GM23338 (cell line): Measurements from ENCODE around the gene MYH10. TPM values are rescaled to one million over a fixed set of nuclear protein-coding genes. Genes with fewer than 3 reads are reported as not detected.
"Not testable (repeated sequence)": the region's sequence is repeated elsewhere in the genome, so short reads cannot be mapped to it uniquely, and the experiment has no call there.

Experiments used
- ATAC-seq: fragments of 200-7000 bp; cut with Tn5 transposase; 3 replicates; pipeline ENCODE4 v1.9.1; 2020
- DNase-seq: peaks from one replicate; pipeline ENCODE4 v3.0.0-alpha.2; 2015; ENCODE audit warnings: low spot score
- H2AFZ ChIP-seq: fragments of 200-600 bp; sonication (generic); 2 replicates; pipeline ENCODE4 v1.8.0; 2016; ENCODE audit warnings: antibody characterized with exemption, mild to moderate bottlenecking, moderate library complexity
- H3F3A ChIP-seq: fragments of 200-600 bp; sonication (generic); replicated peaks from 2 replicates; pipeline ENCODE4 v1.8.0; 2017; ENCODE audit warnings: antibody characterized with exemption, mixed run types, low read depth
- H3K27ac ChIP-seq: fragments of 200-600 bp; sonication (generic); 2 replicates; pipeline ENCODE4 v1.6.1; 2016; ENCODE audit warnings: low read depth
- H3K27me3 ChIP-seq: fragments of 200-600 bp; sonication (generic); 2 replicates; pipeline ENCODE4 v1.8.0; 2016; ENCODE audit warnings: mild to moderate bottlenecking, mixed run types, moderate library complexity; ENCODE audit not compliant: insufficient read depth
- H3K36me3 ChIP-seq: fragments of 200-600 bp; sonication (generic); 2 replicates; pipeline ENCODE4 v1.8.0; 2016; ENCODE audit warnings: mild to moderate bottlenecking; ENCODE audit not compliant: insufficient read depth
- H3K4me1 ChIP-seq: fragments of 200-600 bp; sonication (generic); 2 replicates; pipeline ENCODE4 v1.8.0; 2016; ENCODE audit warnings: mild to moderate bottlenecking, moderate library complexity; ENCODE audit not compliant: insufficient read depth
- H3K4me2 ChIP-seq: fragments of 200-600 bp; sonication (generic); 2 replicates; pipeline ENCODE4 v1.7.1; 2017; ENCODE audit warnings: mixed run types
- H3K4me3 ChIP-seq: fragments of 200-600 bp; sonication (generic); 2 replicates; pipeline ENCODE4 v1.6.1; 2016; ENCODE audit warnings: mixed run types
- H3K79me2 ChIP-seq: fragments of 200-600 bp; sonication (generic); replicated peaks from 2 replicates; pipeline ENCODE4 v1.8.0; 2017; ENCODE audit warnings: mild to moderate bottlenecking; ENCODE audit not compliant: insufficient read depth
- H3K9me2 ChIP-seq: fragments of 200-600 bp; sonication (generic); 2 replicates; pipeline ENCODE4 v1.8.0; 2017; ENCODE audit not compliant: insufficient read depth
- H4K20me1 ChIP-seq: fragments of 200-600 bp; sonication (generic); replicated peaks from 2 replicates; pipeline ENCODE4 v1.8.0; 2017; ENCODE audit warnings: mild to moderate bottlenecking; ENCODE audit not compliant: insufficient read depth
- H3K27ac Mint-ChIP-seq: 2 replicates; pipeline ENCODE4 v1.8.0; 2020; ENCODE audit warnings: inconsistent platforms, mild to moderate bottlenecking, moderate library complexity, mixed read lengths
- H3K27me3 Mint-ChIP-seq: 3 replicates; pipeline ENCODE4 v1.8.0; 2022; ENCODE audit warnings: low read depth, mild to moderate bottlenecking, moderate library complexity, mixed read lengths, inconsistent platforms; ENCODE audit not compliant: insufficient read depth, poor library complexity
- H3K36me3 Mint-ChIP-seq: 3 replicates; pipeline ENCODE4 v1.8.0; 2021; ENCODE audit warnings: low read depth, mild to moderate bottlenecking, inconsistent platforms, moderate library complexity, mixed read lengths
- H3K4me1 Mint-ChIP-seq: 3 replicates; pipeline ENCODE4 v1.8.0; 2020; ENCODE audit warnings: mild to moderate bottlenecking, inconsistent platforms, mixed read lengths
- H3K4me3 Mint-ChIP-seq: 3 replicates; pipeline ENCODE4 v1.8.0; 2021; ENCODE audit warnings: moderate library complexity, mild to moderate bottlenecking, inconsistent platforms, mixed read lengths
- H3K9me3 Mint-ChIP-seq: 3 replicates; pipeline ENCODE4 v1.8.0; 2020; ENCODE audit warnings: moderate library complexity, mild to moderate bottlenecking, inconsistent platforms, mixed read lengths
- CREB1 ChIP-seq: fragments of 250-450 bp; sonication (Bioruptor Pico); IDR thresholded peaks from 2 replicates; pipeline ENCODE4 v1.5.0; 2020; ENCODE audit warnings: low read depth, mild to moderate bottlenecking, moderate library complexity
- ETS1 ChIP-seq: IDR thresholded peaks from 2 replicates; pipeline ENCODE4 v1.6.1; 2016; ENCODE audit warnings: antibody characterized with exemption
- EZH2 ChIP-seq: fragments of 200-600 bp; sonication (generic); IDR thresholded peaks from one replicate; pipeline ENCODE4 v1.8.0; 2017; ENCODE audit warnings: antibody characterized with exemption, mild to moderate bottlenecking, low read depth; ENCODE audit not compliant: unreplicated experiment
- EZH2phosphoT487 ChIP-seq: fragments of 200-600 bp; sonication (generic); IDR thresholded peaks from one replicate; pipeline ENCODE4 v1.8.1; 2018; ENCODE audit warnings: antibody characterized with exemption; ENCODE audit not compliant: unreplicated experiment
- JUNB ChIP-seq: IDR thresholded peaks from one replicate; pipeline ENCODE4 v1.6.1; 2016; ENCODE audit warnings: antibody characterized with exemption; ENCODE audit not compliant: unreplicated experiment
- NANOG ChIP-seq: IDR thresholded peaks from 2 replicates; pipeline ENCODE4 v1.6.1; 2016; ENCODE audit warnings: antibody characterized with exemption, borderline replicate concordance
- POLR2AphosphoS5 ChIP-seq: IDR thresholded peaks from 2 replicates; pipeline ENCODE4 v1.6.1; 2016; ENCODE audit warnings: antibody characterized with exemption, low read depth
- REST ChIP-seq: IDR thresholded peaks from one replicate; pipeline ENCODE4 v1.6.1; 2018; ENCODE audit warnings: antibody characterized with exemption; ENCODE audit not compliant: unreplicated experiment
- STAT1 ChIP-seq: IDR thresholded peaks from one replicate; pipeline ENCODE4 v1.6.1; 2016; ENCODE audit warnings: antibody characterized with exemption; ENCODE audit not compliant: unreplicated experiment
- ZNF114 ChIP-seq: fragments of 250-450 bp; sonication (Bioruptor Pico); IDR thresholded peaks from 2 replicates; pipeline ENCODE4 v1.5.0; 2020; ENCODE audit warnings: mild to moderate bottlenecking, moderate library complexity
- polyA plus RNA-seq: library from polyadenylated mRNA; unstranded; fragments of >200 nt; fragmentation: Nextera tagmentation; extraction: Ambion mirVana; gene quantifications from 2 replicates; pipeline ENCODE4 v1.2.1, GENCODE V29; 2016
- total RNA-seq: library from RNA; depleted of rRNA; stranded (reverse); fragments of >200 nt; shearing (Covaris generic); gene quantifications from 2 replicates; pipeline ENCODE4 v1.2.3, GENCODE V29; 2014
- TF ChIP-seq, protein P1 (sequence below), 2 experiments: fragments of 200-600 bp in 1 of 2; sonication (generic) in 1 of 2; conservative IDR thresholded peaks; 2 replicates each; pipeline versions ENCODE4 v1.5.1 to v1.6.1; 2016 to 2017; ENCODE audit warnings: antibody characterized with exemption in 2 of 2, low read depth in 2 of 2, mild to moderate bottlenecking in 2 of 2, moderate library complexity in 1 of 2

Gene MYH10
- total and polyA plus RNA-seq, 2 experiments from 2014 or later, result 89.5 to 230 TPM

DNA sequence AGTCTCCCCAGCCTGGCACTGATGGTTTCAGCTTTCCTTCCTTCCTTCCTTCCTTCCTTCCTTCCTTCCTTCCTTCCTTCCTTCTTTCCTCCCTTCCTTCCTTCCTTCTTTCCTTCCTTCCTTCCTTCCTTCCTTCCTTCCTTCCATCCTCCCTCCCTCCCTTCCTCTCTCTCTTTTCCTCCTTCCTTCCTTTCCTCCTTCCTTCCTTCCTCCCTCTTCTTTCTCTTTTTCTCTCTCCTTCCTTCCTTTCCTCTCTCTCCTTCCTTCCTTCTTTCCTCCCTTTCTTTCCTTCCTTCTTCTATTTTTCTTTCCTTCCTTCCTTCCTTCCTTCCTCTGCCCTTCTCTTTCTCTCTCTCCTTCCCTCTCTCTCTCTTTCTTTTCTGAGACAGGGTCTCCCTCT, 30.2 kb upstream of the MYH10 start:
- H3K4me2 ChIP-seq, H3K36me3 ChIP-seq, H3K4me3 Mint-ChIP-seq, H3K27ac ChIP-seq, H3K4me1 ChIP-seq, H3F3A ChIP-seq, H3K9me2 ChIP-seq, H3K4me3 ChIP-seq, ATAC-seq, H2AFZ ChIP-seq, H4K20me1 ChIP-seq, H3K79me2 ChIP-seq, H3K36me3 Mint-ChIP-seq, H3K9me3 Mint-ChIP-seq, H3K27me3 Mint-ChIP-seq, H3K27ac Mint-ChIP-seq, H3K27me3 ChIP-seq, DNase-seq, H3K4me1 Mint-ChIP-seq: not testable (repeated sequence)

DNA sequence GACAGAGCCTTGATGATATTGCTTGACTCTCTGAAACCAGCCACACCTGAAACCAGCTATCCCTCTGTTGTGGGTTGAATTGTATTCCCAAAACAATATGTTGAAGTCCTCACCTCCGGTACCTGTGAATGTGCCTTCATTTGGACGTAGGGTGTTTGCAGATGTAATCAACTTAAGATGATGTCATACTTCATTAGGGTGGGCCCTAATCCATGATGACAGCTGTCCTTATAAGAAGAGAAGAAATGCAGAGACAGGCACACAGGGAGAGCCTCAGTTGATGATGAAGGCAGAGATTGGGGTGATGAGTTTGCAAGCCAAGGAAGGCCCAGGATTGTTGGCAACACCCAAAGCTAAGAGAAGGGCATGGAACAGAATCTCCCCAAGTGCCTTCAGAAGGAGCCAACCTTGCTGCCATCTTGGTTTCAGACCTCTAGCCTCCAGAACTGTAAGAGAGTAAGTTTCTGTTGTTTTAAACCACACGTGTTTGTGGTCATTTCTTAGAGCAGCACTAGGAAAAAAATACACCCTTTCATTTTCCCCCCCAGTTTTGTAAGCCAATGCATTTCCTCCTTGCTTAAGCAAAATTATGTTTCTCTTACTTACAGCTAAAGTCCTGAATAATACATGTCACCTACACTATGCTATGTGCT, 29.4 kb upstream of the MYH10 start:
- H3K27ac Mint-ChIP-seq, result no peak overlapping the region
- no peaks in the 10 kb centered on the region for H3K4me1 Mint-ChIP-seq
- no peaks in the 10 kb centered on the region; the same call in 1 of the 2 replicates for H3K36me3 ChIP-seq

More for the DNA sequence above, 29.4 kb upstream of the MYH10 start:
- no peaks in the 10 kb centered on the region for H3K36me3 Mint-ChIP-seq
- Histone ChIP-seq H3K4me1 (no peaks in the 10 kb centered on the region), H3K9me2 (no peaks in the 10 kb centered on the region), H3K27me3 (no peaks in the 10 kb centered on the region), H3F3A (no peaks in the 10 kb centered on the region), H3K27ac (no peak overlapping the region), H3K4me3 (no peak overlapping the region), H3K4me2 (no peak overlapping the region), H3K79me2 (no peaks in the 10 kb centered on the region), H4K20me1 (no peaks in the 10 kb centered on the region), H2AFZ (no peak overlapping the region)
- no peak overlapping the region for H3K4me3 Mint-ChIP-seq
- ATAC-seq (no peak), DNase-seq (no peak)
- peaks cover 4% of the 10 kb centered on the region for H3K27me3 Mint-ChIP-seq
- H3K9me3 Mint-ChIP-seq, result peaks cover 9% of the 10 kb centered on the region; the same call in 2 of the 3 replicates
- TF ChIP-seq ETS1 (no peak), STAT1 (no peak), NANOG (no peak), JUNB (no peak), EZH2 (no peak), REST (no peak), POLR2AphosphoS5 (no peak), CREB1 (no peak), ZNF114 (CRISPR knock-in tag) (no peak), EZH2phosphoT487 (no peak)
- TF ChIP-seq, protein P1, sequence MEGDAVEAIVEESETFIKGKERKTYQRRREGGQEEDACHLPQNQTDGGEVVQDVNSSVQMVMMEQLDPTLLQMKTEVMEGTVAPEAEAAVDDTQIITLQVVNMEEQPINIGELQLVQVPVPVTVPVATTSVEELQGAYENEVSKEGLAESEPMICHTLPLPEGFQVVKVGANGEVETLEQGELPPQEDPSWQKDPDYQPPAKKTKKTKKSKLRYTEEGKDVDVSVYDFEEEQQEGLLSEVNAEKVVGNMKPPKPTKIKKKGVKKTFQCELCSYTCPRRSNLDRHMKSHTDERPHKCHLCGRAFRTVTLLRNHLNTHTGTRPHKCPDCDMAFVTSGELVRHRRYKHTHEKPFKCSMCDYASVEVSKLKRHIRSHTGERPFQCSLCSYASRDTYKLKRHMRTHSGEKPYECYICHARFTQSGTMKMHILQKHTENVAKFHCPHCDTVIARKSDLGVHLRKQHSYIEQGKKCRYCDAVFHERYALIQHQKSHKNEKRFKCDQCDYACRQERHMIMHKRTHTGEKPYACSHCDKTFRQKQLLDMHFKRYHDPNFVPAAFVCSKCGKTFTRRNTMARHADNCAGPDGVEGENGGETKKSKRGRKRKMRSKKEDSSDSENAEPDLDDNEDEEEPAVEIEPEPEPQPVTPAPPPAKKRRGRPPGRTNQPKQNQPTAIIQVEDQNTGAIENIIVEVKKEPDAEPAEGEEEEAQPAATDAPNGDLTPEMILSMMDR (conservative IDR thresholded peaks at IDR 0.05; ENCODE audit: low read depth in 2 of 2), result no peak
